CD4-positive, CD25-positive, alpha-beta regulatory T cell (primary cell): ENCODE data around the gene GPR87. TPM values are rescaled to one million over a fixed set of nuclear protein-coding genes. Genes with fewer than 3 reads are reported as not detected.

Experiments
- ATAC-seq, 2 donors: fragments of 150-1000 bp; cut with Tn5 transposase; one replicate each; pipeline ENCODE4 v1.10.0; 2021; ENCODE audit warnings: low read depth in 2 of 2, moderate number of reproducible peaks in 2 of 2, moderate library complexity in 1 of 2
- DNase-seq, 3 donors: peaks; one replicate each; pipeline versions ENCODE4 v3.0.0 to v3.0.0-alpha.2; 2012 to 2022; ENCODE audit warnings: mixed read lengths in 1 of 3
- H3K27ac ChIP-seq: one replicate; pipeline ENCODE4 v1.7.0; 2013; ENCODE audit warnings: mild to moderate bottlenecking, low read length; ENCODE audit not compliant: insufficient read depth, poor library complexity, severe bottlenecking
- H3K27me3 ChIP-seq: one replicate; pipeline ENCODE4 v1.7.0; 2013; ENCODE audit warnings: low read length; ENCODE audit not compliant: control insufficient read depth, insufficient read depth
- H3K36me3 ChIP-seq: one replicate; pipeline ENCODE4 v1.7.0; 2013; ENCODE audit warnings: mild to moderate bottlenecking, low read length, moderate library complexity; ENCODE audit not compliant: control insufficient read depth, insufficient read depth
- H3K4me1 ChIP-seq: 2 replicates; pipeline ENCODE4 v1.7.0; 2013; ENCODE audit warnings: mild to moderate bottlenecking, low read length; ENCODE audit not compliant: insufficient read depth, control insufficient read depth, poor library complexity, severe bottlenecking
- H3K4me3 ChIP-seq: one replicate; pipeline ENCODE4 v1.7.0; 2013; ENCODE audit warnings: low read depth, mild to moderate bottlenecking, low read length, moderate library complexity
- H3K9me3 ChIP-seq, 2 experiments: 1 replicate in 1 of 2; 2 replicates in 1 of 2; pipeline ENCODE4 v1.7.0; 2013; ENCODE audit warnings: low read length in 2 of 2, mild to moderate bottlenecking in 1 of 2, moderate library complexity in 1 of 2; ENCODE audit not compliant: control insufficient read depth in 2 of 2
- H3K27ac Mint-ChIP-seq, 3 donors: one replicate each; pipeline ENCODE4 v1.8.0; 2020 to 2022; ENCODE audit warnings: mild to moderate bottlenecking in 3 of 3, mixed read lengths in 3 of 3, moderate library complexity in 2 of 3
- H3K27me3 Mint-ChIP-seq: one replicate; pipeline ENCODE4 v1.8.0; 2022; ENCODE audit warnings: mild to moderate bottlenecking, mixed read lengths
- H3K36me3 Mint-ChIP-seq: one replicate; pipeline ENCODE4 v1.8.0; 2020; ENCODE audit warnings: mixed read lengths
- H3K4me1 Mint-ChIP-seq, 4 donors: one replicate each; pipeline ENCODE4 v1.8.0; 2020 to 2022; ENCODE audit warnings: mixed read lengths in 4 of 4, mild to moderate bottlenecking in 1 of 4
- H3K4me3 Mint-ChIP-seq, 4 donors: one replicate each; pipeline ENCODE4 v1.8.0; 2020 to 2022; ENCODE audit warnings: mild to moderate bottlenecking in 4 of 4, mixed read lengths in 4 of 4, moderate library complexity in 3 of 4
- H3K9me3 Mint-ChIP-seq, 7 donors: one replicate each; pipeline ENCODE4 v1.8.0; 2020 to 2022; ENCODE audit warnings: mixed read lengths in 7 of 7, mild to moderate bottlenecking in 3 of 7, moderate library complexity in 2 of 7
- polyA plus RNA-seq, 4 donors: library from polyadenylated mRNA; unstranded; fragments of 300-500 nt; fragmentation: Illumina TruSeq; gene quantifications; one replicate each; pipeline ENCODE4 v1.2.3, GENCODE V29; 2021
- total RNA-seq: library from RNA; stranded (reverse); gene quantifications from one replicate; pipeline ENCODE4 v1.2.3, GENCODE V29; 2022

Gene GPR87
- total and polyA plus RNA-seq, 5 donors from 2014 or later = not detected

DNA sequence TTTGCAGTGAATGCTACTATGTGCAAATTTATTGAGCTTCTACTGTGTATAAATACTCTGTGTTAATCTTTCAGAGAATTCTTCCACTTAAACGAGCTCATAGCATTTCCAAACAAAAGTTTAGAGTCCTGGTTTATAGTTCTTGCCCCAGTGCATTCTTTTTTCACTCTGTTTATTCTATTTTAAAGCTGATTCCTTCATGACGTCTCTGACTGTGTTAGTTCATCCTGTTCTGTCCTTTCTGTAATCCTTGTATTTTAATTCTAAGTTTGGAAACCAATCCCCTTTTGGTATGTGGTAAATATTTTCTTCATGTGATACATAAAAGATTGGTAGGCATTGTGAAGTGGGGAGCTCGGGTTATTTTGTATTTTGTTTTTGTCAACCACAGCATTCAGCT is 57.0 kb downstream of the GPR87 start:
- no peak overlapping the region for H3K27ac ChIP-seq
- H3K9me3 ChIP-seq = no peaks in the 10 kb centered on the region
- ATAC-seq (no peak), DNase-seq (no peak)
- Mint-ChIP-seq H3K36me3 (no peaks in the 10 kb centered on the region), H3K9me3 (no peaks in the 10 kb centered on the region), H3K4me1 (no peaks in the 10 kb centered on the region), H3K27ac (no peak overlapping the region), H3K4me3 (no peak overlapping the region), H3K27me3 (peaks cover 28% of the 10 kb centered on the region)
- peaks cover 3% of the 10 kb centered on the region for H3K27me3 ChIP-seq
- no peak overlapping the region for H3K4me3 ChIP-seq
- H3K36me3 ChIP-seq = no peaks in the 10 kb centered on the region
- no peaks in the 10 kb centered on the region for H3K4me1 ChIP-seq

DNA sequence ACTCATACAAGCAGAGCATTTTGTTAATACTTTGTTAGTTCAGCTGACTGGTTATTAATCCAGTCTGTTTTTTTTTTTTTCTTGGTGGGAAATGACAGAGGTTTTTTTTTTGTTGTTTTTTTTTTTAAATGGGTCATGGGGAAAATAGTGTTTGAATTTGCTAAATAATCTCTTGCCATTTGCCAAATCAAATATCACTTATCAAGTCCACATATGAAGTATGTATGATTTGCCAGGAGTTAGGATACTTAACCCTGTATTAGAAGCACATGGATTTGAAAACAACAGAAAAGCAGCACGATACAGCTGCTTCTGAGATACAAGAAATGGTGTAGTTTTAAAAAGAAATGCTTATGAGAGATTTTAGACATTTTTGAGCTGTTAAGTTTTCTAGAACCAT is 59.9 kb downstream of the GPR87 start:
- Mint-ChIP-seq H3K27me3 (peaks cover 41% of the 10 kb centered on the region), H3K9me3 (no peaks in the 10 kb centered on the region), H3K27ac (no peak overlapping the region), H3K36me3 (no peaks in the 10 kb centered on the region), H3K4me1 (no peaks in the 10 kb centered on the region), H3K4me3 (no peak overlapping the region)
- Histone ChIP-seq H3K4me1 (no peaks in the 10 kb centered on the region), H3K4me3 (no peak overlapping the region), H3K27ac (no peak overlapping the region), H3K9me3 (no peaks in the 10 kb centered on the region), H3K27me3 (peaks cover 5% of the 10 kb centered on the region), H3K36me3 (no peaks in the 10 kb centered on the region)
- ATAC-seq (no peak), DNase-seq (no peak)

DNA sequence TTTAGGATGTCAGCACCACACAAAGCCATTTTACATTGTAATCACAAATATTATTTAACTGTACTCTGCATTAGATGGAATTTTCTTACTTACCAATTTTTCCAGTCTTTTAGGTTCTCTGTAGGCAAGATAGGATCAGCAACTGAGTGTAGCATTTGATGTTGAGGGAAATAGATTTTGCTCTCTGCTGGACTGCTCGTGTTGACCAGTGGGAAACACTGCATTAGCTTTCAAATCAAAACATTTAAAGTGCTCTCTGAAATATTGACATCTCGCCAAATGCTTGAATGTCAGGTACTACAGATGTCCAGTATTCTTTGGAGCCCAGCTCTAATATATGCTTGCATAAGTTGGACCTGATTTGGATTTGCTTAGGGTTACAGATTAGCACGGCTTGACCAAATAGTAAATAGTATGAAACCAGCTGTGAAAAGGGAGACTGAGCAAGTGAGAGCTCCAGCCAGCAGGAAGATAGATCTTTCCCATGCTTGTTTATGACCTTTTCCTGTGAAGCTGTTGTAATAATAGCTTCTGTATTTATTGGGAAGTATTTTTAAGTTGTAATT is 67.8 kb downstream of the GPR87 start:
- Mint-ChIP-seq H3K4me3 (no peak overlapping the region), H3K36me3 (no peaks in the 10 kb centered on the region), H3K9me3 (peaks cover 0 to 4% (median 0%) of the 10 kb centered on the region in 7 donors), H3K27me3 (peaks cover 29% of the 10 kb centered on the region), H3K4me1 (no peaks in the 10 kb centered on the region), H3K27ac (no peak overlapping the region)
- Histone ChIP-seq H3K4me1 (no peaks in the 10 kb centered on the region), H3K4me3 (no peak overlapping the region), H3K9me3 (no peaks in the 10 kb centered on the region), H3K36me3 (no peaks in the 10 kb centered on the region), H3K27ac (no peak overlapping the region), H3K27me3 (peaks cover 6% of the 10 kb centered on the region)
- DNase-seq (no peak), ATAC-seq (no peak)

Other genes with a start within 250 kb of the GPR87 start
- gene MED12L, start 231.2 kb downstream of the GPR87 start, total RNA-seq = 2.7 TPM
- not detected for gene MED12L, start 231.2 kb downstream of the GPR87 start, polyA plus RNA-seq
- gene GPR171, start 113.6 kb downstream of the GPR87 start, total RNA-seq = 26.8 TPM
- 100 to 1,000 TPM in 1 of 4 donors, 10 to 100 TPM in 3; 71.5 to 118 (median 97.6) TPM for gene GPR171, start 113.6 kb downstream of the GPR87 start, polyA plus RNA-seq
- gene P2RY14, start 38.3 kb downstream of the GPR87 start, total RNA-seq = 0.84 TPM
- gene P2RY14, start 38.3 kb downstream of the GPR87 start, polyA plus RNA-seq = 1 to 10 TPM in 1 of 4 donors, under 1 TPM in 2, not detected in 1; 0.28 to 1.2 (median 0.98) TPM
- gene P2RY13, start 12.7 kb upstream of the GPR87 start, total RNA-seq = not detected
- gene P2RY13, start 12.7 kb upstream of the GPR87 start, polyA plus RNA-seq = under 1 TPM in 1 of 4 donors, not detected in 3; 0.13 TPM
- gene P2RY12, start 67.9 kb upstream of the GPR87 start, total RNA-seq = 1.9 TPM
- not detected for gene P2RY12, start 67.9 kb upstream of the GPR87 start, polyA plus RNA-seq
- not detected for gene IGSF10, start 144.2 kb upstream of the GPR87 start, total RNA-seq
- under 1 TPM in 1 of 4 donors, not detected in 3; 0.07 TPM for gene IGSF10, start 144.2 kb upstream of the GPR87 start, polyA plus RNA-seq